WI38 (cell line): ENCODE data around the gene SAP30BP.

Experiments
- H3K4me3 ChIP-seq: 2 replicates; pipeline ENCODE4 v1.5.1; 2011; ENCODE audit warnings: low read depth, mild to moderate bottlenecking, control low read depth, low read length
- CTCF ChIP-seq: IDR thresholded peaks from 2 replicates; pipeline ENCODE4 v1.5.1; 2012; ENCODE audit warnings: low read depth, mild to moderate bottlenecking, control low read depth, low read length

Gene SAP30BP

GRCh38 chr17:75642784-75643642, 24.1 kb upstream of the SAP30BP start:
- TF ChIP-seq CTCF, result no peak
- no peak overlapping the region for H3K4me3 ChIP-seq

DNA sequence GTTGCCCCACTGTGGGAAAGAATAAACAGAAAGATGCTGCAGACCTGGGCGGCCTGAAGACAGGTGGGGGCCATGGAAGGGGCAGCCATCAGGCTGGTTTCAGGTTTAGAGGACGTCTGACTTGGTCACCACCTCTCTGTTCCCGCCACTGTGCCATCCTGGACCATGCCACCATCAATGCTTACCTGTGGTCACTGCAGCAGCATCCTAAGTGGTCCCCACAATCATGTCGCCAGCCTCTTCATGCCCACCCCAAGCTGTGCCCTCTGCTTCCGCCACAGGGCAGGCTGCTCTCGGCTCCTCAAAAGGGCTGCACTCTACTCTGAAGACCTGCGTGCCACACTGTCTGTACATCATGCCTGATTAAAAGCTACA, 23.5 kb upstream of the SAP30BP start:
- TF ChIP-seq CTCF, result no peak
- no peak overlapping the region for H3K4me3 ChIP-seq

GRCh38 chr17:75645501-75645888, 21.6 kb upstream of the SAP30BP start:
- TF ChIP-seq CTCF, result no peak
- no peak overlapping the region for H3K4me3 ChIP-seq

- H3K4me3 ChIP-seq, result no peak overlapping the region
- no peak for TF ChIP-seq CTCF
Observed at GRCh38 chr17:75645889-75646637, 21.1 kb upstream of the SAP30BP start.

- no peak overlapping the region for H3K4me3 ChIP-seq
- no peak for TF ChIP-seq CTCF
Observed at GRCh38 chr17:75646638-75646992, 20.5 kb upstream of the SAP30BP start.

DNA sequence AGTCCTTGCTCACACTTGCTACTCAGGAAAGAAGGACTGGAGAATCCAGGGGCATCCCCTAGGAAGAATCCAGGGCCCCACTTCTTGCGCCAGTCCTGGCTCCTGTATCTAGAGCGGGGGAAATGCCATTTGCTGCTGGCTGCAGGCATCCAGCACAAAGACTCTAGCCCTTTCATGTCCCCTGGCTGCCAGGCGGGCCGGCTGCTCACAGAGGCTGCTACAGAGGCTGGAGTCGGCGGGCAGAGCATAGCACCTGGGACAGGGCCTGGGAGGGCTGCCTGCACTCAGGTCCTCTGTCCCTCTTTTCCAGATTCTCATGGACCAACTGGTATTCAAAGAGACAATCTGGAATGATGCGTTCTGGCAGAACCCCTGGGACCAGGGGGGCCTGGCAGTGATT, 20.1 kb upstream of the SAP30BP start:
- no peak for TF ChIP-seq CTCF
- no peak overlapping the region for H3K4me3 ChIP-seq

DNA sequence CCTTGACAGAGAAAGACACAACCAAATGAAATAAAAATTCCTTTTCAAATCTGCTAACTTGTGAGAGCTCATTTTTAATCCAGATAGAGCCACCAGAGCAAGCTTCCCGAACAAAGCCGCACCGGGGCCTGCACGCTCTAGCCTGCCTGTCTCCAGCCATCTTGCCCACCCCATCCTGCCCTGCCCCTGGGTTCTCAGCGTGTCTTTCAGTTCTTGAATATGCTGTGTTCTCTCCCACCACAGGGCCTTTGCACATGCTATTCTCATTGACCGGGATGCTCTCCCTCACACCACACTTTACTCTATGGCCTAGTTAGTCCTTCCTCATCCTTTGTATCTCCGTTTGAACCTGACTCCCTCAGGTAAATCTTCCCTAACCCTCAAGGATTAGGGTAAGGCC, 19.2 kb upstream of the SAP30BP start:
- TF ChIP-seq CTCF, result no peak
- no peak overlapping the region for H3K4me3 ChIP-seq
